ENCODE results near the gene COX19.
"Not testable (repeated sequence)": the region's sequence is repeated elsewhere in the genome, so short reads cannot be mapped to it uniquely, and the experiment has no call there.

Gene COX19

GRCh38 chr7:968205-969105 is 6.9 kb downstream of the COX19 start:
- Histone ChIP-seq H3K4me1 (ENCODE audit: control insufficient read depth in 2 of 2, insufficient read depth in 2 of 2, low read length in 2 of 2) (peaks cover 9 to 14% of the 10 kb centered on the region in 2 donors), H3K36me3 (ENCODE audit: control insufficient read depth in 2 of 2, insufficient read depth in 2 of 2, low read length in 2 of 2) (peaks cover 39 to 60% of the 10 kb centered on the region in 2 donors)

GRCh38 chr7:967361-968082 is 7.8 kb downstream of the COX19 start:
- H3K4me1 ChIP-seq (ENCODE audit: control insufficient read depth in 2 of 2, insufficient read depth in 2 of 2, low read length in 2 of 2), result peaks cover 9 to 15% of the 10 kb centered on the region in 2 donors
- H3K9me3 ChIP-seq (ENCODE audit: control insufficient read depth in 2 of 2, low read length in 2 of 2), result no peaks in the 10 kb centered on the region
- peaks cover 0 to 4% of the 10 kb centered on the region in 2 donors for H3K27me3 ChIP-seq (ENCODE audit: control insufficient read depth in 2 of 2, insufficient read depth in 2 of 2, low read length in 2 of 2)
- no peak overlapping the region for H3K4me3 ChIP-seq (ENCODE audit: low read length in 2 of 2)
- peaks cover 34 to 53% of the 10 kb centered on the region in 2 donors for H3K36me3 ChIP-seq (ENCODE audit: control insufficient read depth in 2 of 2, insufficient read depth in 2 of 2, low read length in 2 of 2)
- no peak overlapping the region for H3K27ac ChIP-seq (ENCODE audit: low read depth in 2 of 2, low read length in 2 of 2)
- no peak overlapping the region for H3K9ac ChIP-seq (ENCODE audit: low read depth in 1 of 2, low read length in 2 of 2)

More at GRCh38 chr7:968205-969105, 6.9 kb downstream of the COX19 start:
- Histone ChIP-seq H3K4me3 (ENCODE audit: low read length in 2 of 2) (no peak overlapping the region), H3K27me3 (ENCODE audit: control insufficient read depth in 2 of 2, insufficient read depth in 2 of 2, low read length in 2 of 2) (peaks cover 0 to 3% of the 10 kb centered on the region in 2 donors), H3K27ac (ENCODE audit: low read depth in 2 of 2, low read length in 2 of 2) (no peak overlapping the region), H3K9me3 (ENCODE audit: control insufficient read depth in 2 of 2, low read length in 2 of 2) (no peaks in the 10 kb centered on the region), H3K9ac (ENCODE audit: low read depth in 1 of 2, low read length in 2 of 2) (no peak overlapping the region)

- Histone ChIP-seq H3K27me3 (ENCODE audit: control insufficient read depth in 2 of 2, insufficient read depth in 2 of 2, low read length in 2 of 2) (peaks cover 0 to 4% of the 10 kb centered on the region in 2 donors), H3K9ac (ENCODE audit: low read depth in 1 of 2, low read length in 2 of 2) (no peak overlapping the region), H3K4me1 (ENCODE audit: control insufficient read depth in 2 of 2, insufficient read depth in 2 of 2, low read length in 2 of 2) (peaks cover 9 to 15% of the 10 kb centered on the region in 2 donors), H3K36me3 (ENCODE audit: control insufficient read depth in 2 of 2, insufficient read depth in 2 of 2, low read length in 2 of 2) (peaks cover 29 to 44% of the 10 kb centered on the region in 2 donors), H3K27ac (ENCODE audit: low read depth in 2 of 2, low read length in 2 of 2) (no peak overlapping the region), H3K4me3 (ENCODE audit: low read length in 2 of 2) (no peak overlapping the region), H3K9me3 (ENCODE audit: control insufficient read depth in 2 of 2, low read length in 2 of 2) (no peaks in the 10 kb centered on the region)
Observed at GRCh38 chr7:966291-967069, 8.9 kb downstream of the COX19 start.

GRCh38 chr7:964401-965231 is 10.7 kb downstream of the COX19 start:
- Histone ChIP-seq H3K4me3 (ENCODE audit: low read length in 2 of 2) (no peak overlapping the region), H3K4me1 (ENCODE audit: control insufficient read depth in 2 of 2, insufficient read depth in 2 of 2, low read length in 2 of 2) (peaks cover 9 to 15% of the 10 kb centered on the region in 2 donors), H3K27me3 (ENCODE audit: control insufficient read depth in 2 of 2, insufficient read depth in 2 of 2, low read length in 2 of 2) (peaks cover 0 to 4% of the 10 kb centered on the region in 2 donors), H3K27ac (ENCODE audit: low read depth in 2 of 2, low read length in 2 of 2) (peak overlapping the region; percentile 5 to 52), H3K9ac (ENCODE audit: low read depth in 1 of 2, low read length in 2 of 2) (peak overlapping the region; percentile 8 to 29), H3K9me3 (ENCODE audit: control insufficient read depth in 2 of 2, low read length in 2 of 2) (no peaks in the 10 kb centered on the region), H3K36me3 (ENCODE audit: control insufficient read depth in 2 of 2, insufficient read depth in 2 of 2, low read length in 2 of 2) (peaks cover 19 to 31% of the 10 kb centered on the region in 2 donors)

- no peak overlapping the region for H3K9ac ChIP-seq (ENCODE audit: low read depth in 1 of 2, low read length in 2 of 2)
- no peak overlapping the region for H3K4me3 ChIP-seq (ENCODE audit: low read length in 2 of 2)
- peaks cover 0 to 4% of the 10 kb centered on the region in 2 donors for H3K27me3 ChIP-seq (ENCODE audit: control insufficient read depth in 2 of 2, insufficient read depth in 2 of 2, low read length in 2 of 2)
- H3K27ac ChIP-seq (ENCODE audit: low read depth in 2 of 2, low read length in 2 of 2), result no peak overlapping the region
- H3K36me3 ChIP-seq (ENCODE audit: control insufficient read depth in 2 of 2, insufficient read depth in 2 of 2, low read length in 2 of 2), result peaks cover 13 to 21% of the 10 kb centered on the region in 2 donors
- peaks cover 9 to 24% of the 10 kb centered on the region in 2 donors for H3K4me1 ChIP-seq (ENCODE audit: control insufficient read depth in 2 of 2, insufficient read depth in 2 of 2, low read length in 2 of 2)
- no peaks in the 10 kb centered on the region for H3K9me3 ChIP-seq (ENCODE audit: control insufficient read depth in 2 of 2, low read length in 2 of 2)
Observed at GRCh38 chr7:963236-964078, 11.9 kb downstream of the COX19 start.

GRCh38 chr7:962401-963081 is 12.8 kb downstream of the COX19 start:
- peaks cover 9 to 24% of the 10 kb centered on the region in 2 donors for H3K4me1 ChIP-seq (ENCODE audit: control insufficient read depth in 2 of 2, insufficient read depth in 2 of 2, low read length in 2 of 2)
- H3K9me3 ChIP-seq (ENCODE audit: control insufficient read depth in 2 of 2, low read length in 2 of 2), result no peaks in the 10 kb centered on the region
- H3K4me3 ChIP-seq (ENCODE audit: low read length in 2 of 2), result no peak overlapping the region
- H3K9ac ChIP-seq (ENCODE audit: low read depth in 1 of 2, low read length in 2 of 2), result no peak overlapping the region
- peaks cover 0 to 4% of the 10 kb centered on the region in 2 donors for H3K27me3 ChIP-seq (ENCODE audit: control insufficient read depth in 2 of 2, insufficient read depth in 2 of 2, low read length in 2 of 2)
- H3K27ac ChIP-seq (ENCODE audit: low read depth in 2 of 2, low read length in 2 of 2), result no peak overlapping the region
- H3K36me3 ChIP-seq (ENCODE audit: control insufficient read depth in 2 of 2, insufficient read depth in 2 of 2, low read length in 2 of 2), result peaks cover 4 to 12% of the 10 kb centered on the region in 2 donors

- Histone ChIP-seq H3K9me3 (ENCODE audit: control insufficient read depth in 2 of 2, low read length in 2 of 2) (no peaks in the 10 kb centered on the region), H3K9ac (ENCODE audit: low read depth in 1 of 2, low read length in 2 of 2) (no peak overlapping the region), H3K4me1 (ENCODE audit: control insufficient read depth in 2 of 2, insufficient read depth in 2 of 2, low read length in 2 of 2) (peaks cover 9 to 24% of the 10 kb centered on the region in 2 donors), H3K4me3 (ENCODE audit: low read length in 2 of 2) (no peak overlapping the region), H3K36me3 (ENCODE audit: control insufficient read depth in 2 of 2, insufficient read depth in 2 of 2, low read length in 2 of 2) (peaks cover 0 to 4% of the 10 kb centered on the region in 2 donors), H3K27ac (ENCODE audit: low read depth in 2 of 2, low read length in 2 of 2) (no peak overlapping the region), H3K27me3 (ENCODE audit: control insufficient read depth in 2 of 2, insufficient read depth in 2 of 2, low read length in 2 of 2) (peaks cover 0 to 4% of the 10 kb centered on the region in 2 donors)
Observed at GRCh38 chr7:961546-962400, 13.6 kb downstream of the COX19 start.

- H3K4me1 ChIP-seq (ENCODE audit: control insufficient read depth in 2 of 2, insufficient read depth in 2 of 2, low read length in 2 of 2), result peaks cover 9 to 24% of the 10 kb centered on the region in 2 donors
- not testable (repeated sequence) for H3K27me3 ChIP-seq (ENCODE audit: control insufficient read depth in 2 of 2, insufficient read depth in 2 of 2, low read length in 2 of 2); H3K4me3 ChIP-seq (ENCODE audit: low read length in 2 of 2); H3K9me3 ChIP-seq (ENCODE audit: control insufficient read depth in 2 of 2, low read length in 2 of 2); H3K9ac ChIP-seq (ENCODE audit: low read depth in 1 of 2, low read length in 2 of 2); H3K36me3 ChIP-seq (ENCODE audit: control insufficient read depth in 2 of 2, insufficient read depth in 2 of 2, low read length in 2 of 2); H3K27ac ChIP-seq (ENCODE audit: low read depth in 2 of 2, low read length in 2 of 2)
Observed at GRCh38 chr7:960972-961371, 14.4 kb downstream of the COX19 start.

All from mucosa of rectum (tissue), 2 donors.